ENCODE measurements around the gene DTNBP1.

DTNBP1 gene

GRCh38 chr6:15622045-15622740, 40.6 kb downstream of the DTNBP1 start:
- no peak for DNase-seq

GRCh38 chr6:15621203-15622044, 41.4 kb downstream of the DTNBP1 start:
- DNase-seq: no peak

- DNase-seq: no peak
These were observed 42.2 kb downstream of the DTNBP1 start for GRCh38 chr6:15620611-15621010.

- no peak for DNase-seq
These were observed 43.5 kb downstream of the DTNBP1 start for GRCh38 chr6:15619330-15619729.

GRCh38 chr6:15618685-15619084, 44.1 kb downstream of the DTNBP1 start:
- DNase-seq: no peak

- no peak for DNase-seq
These were observed 46.6 kb downstream of the DTNBP1 start for GRCh38 chr6:15616261-15616660.

GRCh38 chr6:15615802-15616201, 47.0 kb downstream of the DTNBP1 start:
- DNase-seq: no peak

- DNase-seq: no peak
These were observed 48.6 kb downstream of the DTNBP1 start for GRCh38 chr6:15614277-15614676.

- DNase-seq: no peak
These were observed 54.4 kb downstream of the DTNBP1 start for GRCh38 chr6:15608396-15608795.

GRCh38 chr6:15607603-15608002, 55.2 kb downstream of the DTNBP1 start:
- no peak for DNase-seq

- DNase-seq: no peak
These were observed 56.5 kb downstream of the DTNBP1 start for GRCh38 chr6:15606347-15606746.

- no peak for DNase-seq
These were observed 58.0 kb downstream of the DTNBP1 start for GRCh38 chr6:15604843-15605242.

- DNase-seq: no peak
These were observed 60.7 kb downstream of the DTNBP1 start for GRCh38 chr6:15602154-15602553.

- DNase-seq: no peak
These were observed 64.5 kb downstream of the DTNBP1 start for GRCh38 chr6:15598273-15598798.

GRCh38 chr6:15596186-15596896, 66.5 kb downstream of the DTNBP1 start:
- no peak for DNase-seq

GRCh38 chr6:15595461-15596173, 67.2 kb downstream of the DTNBP1 start:
- DNase-seq: no peak

- no peak for DNase-seq
These were observed 68.1 kb downstream of the DTNBP1 start for GRCh38 chr6:15594512-15595259.

GRCh38 chr6:15593798-15594197, 69.0 kb downstream of the DTNBP1 start:
- no peak for DNase-seq

- no peak for DNase-seq
These were observed 70.2 kb downstream of the DTNBP1 start for GRCh38 chr6:15592610-15593009.

GRCh38 chr6:15588971-15589634, 73.7 kb downstream of the DTNBP1 start:
- no peak for DNase-seq

GRCh38 chr6:15586503-15586902, 76.3 kb downstream of the DTNBP1 start:
- DNase-seq: no peak
